Measurements from ENCODE around the gene EMP1.

DNA sequence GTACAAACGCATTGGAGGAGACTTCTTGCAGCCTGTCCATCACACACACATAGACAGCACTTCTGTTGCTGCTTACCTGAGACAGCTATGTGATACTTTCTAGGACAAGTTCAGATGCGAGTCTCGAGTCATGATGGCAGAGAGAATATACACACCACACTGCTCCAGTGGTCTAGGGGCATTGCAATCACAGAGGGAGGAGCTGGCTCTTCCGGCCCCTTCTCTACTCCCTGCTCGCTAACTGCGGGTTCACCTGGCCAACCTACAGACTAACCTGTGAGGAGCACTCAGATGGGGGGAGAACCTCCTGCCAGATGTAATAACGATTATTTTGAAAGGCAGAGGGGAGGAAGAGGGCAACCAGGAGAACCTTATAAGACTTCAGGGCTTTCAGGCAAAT lies 30.7 kb downstream of the EMP1 start:
- TF ChIP-seq, protein P1, sequence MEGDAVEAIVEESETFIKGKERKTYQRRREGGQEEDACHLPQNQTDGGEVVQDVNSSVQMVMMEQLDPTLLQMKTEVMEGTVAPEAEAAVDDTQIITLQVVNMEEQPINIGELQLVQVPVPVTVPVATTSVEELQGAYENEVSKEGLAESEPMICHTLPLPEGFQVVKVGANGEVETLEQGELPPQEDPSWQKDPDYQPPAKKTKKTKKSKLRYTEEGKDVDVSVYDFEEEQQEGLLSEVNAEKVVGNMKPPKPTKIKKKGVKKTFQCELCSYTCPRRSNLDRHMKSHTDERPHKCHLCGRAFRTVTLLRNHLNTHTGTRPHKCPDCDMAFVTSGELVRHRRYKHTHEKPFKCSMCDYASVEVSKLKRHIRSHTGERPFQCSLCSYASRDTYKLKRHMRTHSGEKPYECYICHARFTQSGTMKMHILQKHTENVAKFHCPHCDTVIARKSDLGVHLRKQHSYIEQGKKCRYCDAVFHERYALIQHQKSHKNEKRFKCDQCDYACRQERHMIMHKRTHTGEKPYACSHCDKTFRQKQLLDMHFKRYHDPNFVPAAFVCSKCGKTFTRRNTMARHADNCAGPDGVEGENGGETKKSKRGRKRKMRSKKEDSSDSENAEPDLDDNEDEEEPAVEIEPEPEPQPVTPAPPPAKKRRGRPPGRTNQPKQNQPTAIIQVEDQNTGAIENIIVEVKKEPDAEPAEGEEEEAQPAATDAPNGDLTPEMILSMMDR (IDR thresholded peaks at IDR 0.05): no peak
- no peak for TF ChIP-seq POLR2A (IDR thresholded peaks at IDR 0.05)

All from lower leg skin (tissue), 3 donors.